Measurements from ENCODE around the gene VMA21. TPM values are rescaled to one million over a fixed set of nuclear protein-coding genes. Genes with fewer than 3 reads are reported as not detected.

VMA21 gene
- 17.8 TPM for polyA plus RNA-seq (2013, experiment 1 of 2)
- polyA plus RNA-seq (2013, experiment 2 of 2): 18.1 TPM

GRCh38 chrX:151396825-151397740, at the start of gene VMA21:
Gene VMA21, plus strand, starts transcription at chrX:151397206. Its CDS starts 103 bp downstream, at chrX:151397309.
- no peaks in the 10 kb centered on the region for H3K4me1 ChIP-seq (ENCODE audit: control insufficient read depth, insufficient read depth, low read length, poor library complexity, severe bottlenecking)
- no peaks in the 10 kb centered on the region for H3K9me3 ChIP-seq (ENCODE audit: control insufficient read depth, low read length)
- peak within 1 kb of the TSS; percentile 93 for H3K27ac ChIP-seq (ENCODE audit: low read depth, low read length, severe bottlenecking)
- H3K36me3 ChIP-seq (ENCODE audit: control insufficient read depth, insufficient read depth, low read length): no peaks in the 10 kb centered on the region
- peak within 1 kb of the TSS; percentile 58 for H3K4me3 ChIP-seq (ENCODE audit: extremely low read depth, insufficient read depth, low read length, poor library complexity, severe bottlenecking)
- 2% methylated on average over 9 to 39 of the region's 97 CpGs for WGBS, 2 experiments (ENCODE audit: insufficient coverage in 2 of 2)

- Histone ChIP-seq H3K4me1 (ENCODE audit: control insufficient read depth, insufficient read depth, low read length, poor library complexity, severe bottlenecking) (no peaks in the 10 kb centered on the region), H3K4me3 (ENCODE audit: extremely low read depth, insufficient read depth, low read length, poor library complexity, severe bottlenecking) (no peak overlapping the region), H3K27ac (ENCODE audit: low read depth, low read length, severe bottlenecking) (no peak overlapping the region), H3K9me3 (ENCODE audit: control insufficient read depth, low read length) (no peaks in the 10 kb centered on the region), H3K36me3 (ENCODE audit: control insufficient read depth, insufficient read depth, low read length) (no peaks in the 10 kb centered on the region)
- WGBS, 2 experiments (ENCODE audit: insufficient coverage in 2 of 2): 6 to 31% methylated on average over 3 of the region's 3 CpGs
Measured at GRCh38 chrX:151359341-151359740, 37.7 kb upstream of the VMA21 start.

- 0 to 27% methylated on average over 5 to 9 of the region's 25 CpGs for WGBS, 2 experiments (ENCODE audit: insufficient coverage in 2 of 2)
- Histone ChIP-seq H3K36me3 (ENCODE audit: control insufficient read depth, insufficient read depth, low read length) (no peaks in the 10 kb centered on the region), H3K27ac (ENCODE audit: low read depth, low read length, severe bottlenecking) (no peak overlapping the region), H3K4me3 (ENCODE audit: extremely low read depth, insufficient read depth, low read length, poor library complexity, severe bottlenecking) (no peak overlapping the region), H3K9me3 (ENCODE audit: control insufficient read depth, low read length) (no peaks in the 10 kb centered on the region), H3K4me1 (ENCODE audit: control insufficient read depth, insufficient read depth, low read length, poor library complexity, severe bottlenecking) (no peaks in the 10 kb centered on the region)
Measured at GRCh38 chrX:151359931-151360871, 36.8 kb upstream of the VMA21 start.

GRCh38 chrX:151363316-151363715, 33.7 kb upstream of the VMA21 start:
- Histone ChIP-seq H3K36me3 (ENCODE audit: control insufficient read depth, insufficient read depth, low read length) (no peaks in the 10 kb centered on the region), H3K27ac (ENCODE audit: low read depth, low read length, severe bottlenecking) (no peak overlapping the region), H3K4me1 (ENCODE audit: control insufficient read depth, insufficient read depth, low read length, poor library complexity, severe bottlenecking) (no peaks in the 10 kb centered on the region), H3K4me3 (ENCODE audit: extremely low read depth, insufficient read depth, low read length, poor library complexity, severe bottlenecking) (no peak overlapping the region), H3K9me3 (ENCODE audit: control insufficient read depth, low read length) (no peaks in the 10 kb centered on the region)
- no CpG with 5 or more reads among the region's 2 CpGs for WGBS, 2 experiments (ENCODE audit: insufficient coverage in 2 of 2)

GRCh38 chrX:151365579-151365978, 31.4 kb upstream of the VMA21 start:
- Histone ChIP-seq H3K4me3 (ENCODE audit: extremely low read depth, insufficient read depth, low read length, poor library complexity, severe bottlenecking) (no peak overlapping the region), H3K9me3 (ENCODE audit: control insufficient read depth, low read length) (no peaks in the 10 kb centered on the region), H3K4me1 (ENCODE audit: control insufficient read depth, insufficient read depth, low read length, poor library complexity, severe bottlenecking) (no peaks in the 10 kb centered on the region), H3K36me3 (ENCODE audit: control insufficient read depth, insufficient read depth, low read length) (no peaks in the 10 kb centered on the region), H3K27ac (ENCODE audit: low read depth, low read length, severe bottlenecking) (no peak overlapping the region)
- no CpG with 5 or more reads among the region's 2 CpGs for WGBS, 2 experiments (ENCODE audit: insufficient coverage in 2 of 2)

- Histone ChIP-seq H3K4me3 (ENCODE audit: extremely low read depth, insufficient read depth, low read length, poor library complexity, severe bottlenecking) (no peak overlapping the region), H3K27ac (ENCODE audit: low read depth, low read length, severe bottlenecking) (no peak overlapping the region), H3K36me3 (ENCODE audit: control insufficient read depth, insufficient read depth, low read length) (no peaks in the 10 kb centered on the region), H3K4me1 (ENCODE audit: control insufficient read depth, insufficient read depth, low read length, poor library complexity, severe bottlenecking) (no peaks in the 10 kb centered on the region), H3K9me3 (ENCODE audit: control insufficient read depth, low read length) (no peaks in the 10 kb centered on the region)
- WGBS, 2 experiments (ENCODE audit: insufficient coverage in 2 of 2): 20 to 75% methylated on average over 1 to 7 of the region's 21 CpGs
Measured at GRCh38 chrX:151370906-151371305, 26.1 kb upstream of the VMA21 start.

- no peaks in the 10 kb centered on the region for H3K36me3 ChIP-seq (ENCODE audit: control insufficient read depth, insufficient read depth, low read length)
- H3K27ac ChIP-seq (ENCODE audit: low read depth, low read length, severe bottlenecking): no peak overlapping the region
- WGBS, 2 experiments (ENCODE audit: insufficient coverage in 2 of 2): 66 to 75% methylated on average over 3 to 6 of the region's 7 CpGs
- H3K4me3 ChIP-seq (ENCODE audit: extremely low read depth, insufficient read depth, low read length, poor library complexity, severe bottlenecking): no peak overlapping the region
- H3K9me3 ChIP-seq (ENCODE audit: control insufficient read depth, low read length): no peaks in the 10 kb centered on the region
- H3K4me1 ChIP-seq (ENCODE audit: control insufficient read depth, insufficient read depth, low read length, poor library complexity, severe bottlenecking): no peaks in the 10 kb centered on the region
Measured at GRCh38 chrX:151384807-151385206, 12.2 kb upstream of the VMA21 start.

GRCh38 chrX:151386838-151387459, 10.1 kb upstream of the VMA21 start:
- Histone ChIP-seq H3K9me3 (ENCODE audit: control insufficient read depth, low read length) (no peaks in the 10 kb centered on the region), H3K4me3 (ENCODE audit: extremely low read depth, insufficient read depth, low read length, poor library complexity, severe bottlenecking) (no peak overlapping the region), H3K27ac (ENCODE audit: low read depth, low read length, severe bottlenecking) (no peak overlapping the region), H3K36me3 (ENCODE audit: control insufficient read depth, insufficient read depth, low read length) (no peaks in the 10 kb centered on the region), H3K4me1 (ENCODE audit: control insufficient read depth, insufficient read depth, low read length, poor library complexity, severe bottlenecking) (no peaks in the 10 kb centered on the region)
- WGBS, 2 experiments (ENCODE audit: insufficient coverage in 2 of 2): no CpG with 5 or more reads among the region's 3 CpGs

- Histone ChIP-seq H3K27ac (ENCODE audit: low read depth, low read length, severe bottlenecking) (no peak overlapping the region), H3K4me1 (ENCODE audit: control insufficient read depth, insufficient read depth, low read length, poor library complexity, severe bottlenecking) (no peaks in the 10 kb centered on the region), H3K4me3 (ENCODE audit: extremely low read depth, insufficient read depth, low read length, poor library complexity, severe bottlenecking) (no peak overlapping the region), H3K36me3 (ENCODE audit: control insufficient read depth, insufficient read depth, low read length) (no peaks in the 10 kb centered on the region), H3K9me3 (ENCODE audit: control insufficient read depth, low read length) (no peaks in the 10 kb centered on the region)
- 96 to 100% methylated on average over 6 to 13 of the region's 22 CpGs for WGBS, 2 experiments (ENCODE audit: insufficient coverage in 2 of 2)
Measured at GRCh38 chrX:151391722-151392121, 5.3 kb upstream of the VMA21 start.

GRCh38 chrX:151393514-151393913, 3.5 kb upstream of the VMA21 start:
- Histone ChIP-seq H3K27ac (ENCODE audit: low read depth, low read length, severe bottlenecking) (no peak overlapping the region), H3K36me3 (ENCODE audit: control insufficient read depth, insufficient read depth, low read length) (no peaks in the 10 kb centered on the region), H3K9me3 (ENCODE audit: control insufficient read depth, low read length) (no peaks in the 10 kb centered on the region), H3K4me3 (ENCODE audit: extremely low read depth, insufficient read depth, low read length, poor library complexity, severe bottlenecking) (no peak overlapping the region), H3K4me1 (ENCODE audit: control insufficient read depth, insufficient read depth, low read length, poor library complexity, severe bottlenecking) (no peaks in the 10 kb centered on the region)
- WGBS, 2 experiments (ENCODE audit: insufficient coverage in 2 of 2): no CpG with 5 or more reads among the region's 1 CpG
